SH-SY5Y (cell line): ENCODE measurements around the gene LSAMP.

Source experiments
- GATA2 ChIP-seq: IDR thresholded peaks from 2 replicates; pipeline ENCODE4 v1.6.1; 2011; ENCODE audit warnings: mild to moderate bottlenecking, low read depth, low read length
- GATA3 ChIP-seq: IDR thresholded peaks from 2 replicates; pipeline ENCODE4 v1.6.1; 2011; ENCODE audit warnings: low read depth, mild to moderate bottlenecking, low read length, moderate library complexity

The LSAMP gene

DNA sequence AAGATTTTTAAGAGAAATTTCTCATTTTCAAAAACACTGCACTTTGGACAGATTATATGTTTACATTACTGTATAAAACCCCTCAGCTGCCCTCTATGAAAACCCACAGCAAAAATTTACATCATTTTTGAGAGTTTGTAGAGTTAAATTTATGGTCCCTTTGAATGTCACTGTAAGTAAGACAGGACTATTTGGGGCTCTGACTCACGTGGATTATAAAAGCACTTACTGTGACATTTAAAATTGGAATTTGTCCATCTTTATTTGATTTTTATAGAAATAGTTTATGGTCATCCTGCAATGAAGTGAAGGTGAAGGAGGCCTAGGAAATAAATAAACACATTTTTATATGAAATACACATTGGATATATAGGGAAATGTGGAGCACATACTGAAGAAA lies 672.3 kb downstream of the LSAMP start:
- TF ChIP-seq GATA3 (no peak), GATA2 (no peak)

- TF ChIP-seq GATA2 (no peak), GATA3 (no peak)
These were observed 676.6 kb downstream of the LSAMP start for GRCh38 chr3:115768661-115769060.

GRCh38 chr3:115766587-115767482 lies 678.5 kb downstream of the LSAMP start:
- TF ChIP-seq GATA3 (no peak), GATA2 (no peak)

DNA sequence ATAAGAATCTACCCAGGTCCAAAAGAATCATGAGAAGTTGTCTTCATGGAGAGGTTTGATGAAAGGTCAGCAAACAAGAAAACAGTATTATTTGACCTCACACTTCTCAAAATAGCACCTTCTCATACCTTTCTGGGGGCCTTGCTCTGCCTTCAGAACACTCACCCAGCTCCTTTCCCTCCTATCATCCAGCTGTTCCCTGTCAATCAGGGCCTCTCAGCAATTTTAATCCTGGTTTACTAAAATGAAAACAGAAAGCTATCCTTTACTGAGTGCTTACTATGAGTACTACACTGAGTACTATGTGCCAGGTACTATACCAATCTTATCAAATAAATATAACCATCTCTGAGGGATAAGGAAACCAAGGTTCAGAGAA lies 683.4 kb downstream of the LSAMP start:
- TF ChIP-seq GATA3 (no peak), GATA2 (no peak)

DNA sequence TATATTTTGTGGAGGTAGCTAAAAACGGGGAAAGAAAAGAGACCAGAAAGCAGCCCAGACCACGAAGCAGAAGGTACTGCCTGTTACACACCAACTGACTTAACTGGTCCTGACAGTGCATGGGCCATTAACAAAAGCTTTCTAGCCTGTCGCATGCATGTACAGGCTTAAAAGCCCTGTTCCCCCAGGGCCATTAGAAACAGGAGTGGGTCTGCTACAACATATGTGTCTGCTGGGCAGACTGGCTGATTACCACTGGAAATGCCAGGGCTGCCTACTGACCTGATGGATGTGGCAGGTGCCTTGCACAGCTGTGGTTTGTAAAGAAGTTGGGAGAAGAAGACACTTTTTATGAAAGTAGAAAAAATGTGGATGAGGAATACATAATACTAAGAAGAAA lies 684.6 kb downstream of the LSAMP start:
- TF ChIP-seq GATA3, result no peak
- peak; percentile 32; the same call in 1 of the 2 replicates for TF ChIP-seq GATA2

GRCh38 chr3:115758076-115758763 lies 687.1 kb downstream of the LSAMP start:
- no peak for TF ChIP-seq GATA3
- TF ChIP-seq GATA2, result no peak
